Central memory CD8-positive, alpha-beta T cell (primary cell): Measurements from ENCODE around the gene COL2A1.

Experiments used
- ATAC-seq: fragments of 150-1000 bp; cut with Tn5 transposase; replicated peaks from 2 replicates; pipeline ENCODE4 v1.10.0; 2022; ENCODE audit warnings: mild to moderate bottlenecking, moderate FRiP score, moderate number of reproducible peaks; ENCODE audit not compliant: poor library complexity, severe bottlenecking; ENCODE audit errors: extremely low read depth
- DNase-seq, 2 donors: peaks; one replicate each; pipeline ENCODE4 v3.0.0; 2021; ENCODE audit warnings: low spot score in 2 of 2
- H3K27ac Mint-ChIP-seq: one replicate; pipeline ENCODE4 v1.8.0; 2022; ENCODE audit warnings: low read depth, mild to moderate bottlenecking, moderate library complexity, mixed read lengths
- H3K27me3 Mint-ChIP-seq: one replicate; pipeline ENCODE4 v1.8.0; 2022; ENCODE audit warnings: mixed read lengths
- H3K36me3 Mint-ChIP-seq: one replicate; pipeline ENCODE4 v1.8.0; 2022; ENCODE audit warnings: mild to moderate bottlenecking, moderate library complexity, mixed read lengths; ENCODE audit not compliant: insufficient read depth
- H3K4me1 Mint-ChIP-seq: one replicate; pipeline ENCODE4 v1.8.0; 2022; ENCODE audit warnings: mixed read lengths
- H3K4me3 Mint-ChIP-seq: one replicate; pipeline ENCODE4 v1.8.0; 2022; ENCODE audit warnings: mild to moderate bottlenecking, moderate library complexity, mixed read lengths
- H3K9me3 Mint-ChIP-seq: one replicate; pipeline ENCODE4 v1.8.0; 2022; ENCODE audit warnings: mixed read lengths

Gene COL2A1

DNA sequence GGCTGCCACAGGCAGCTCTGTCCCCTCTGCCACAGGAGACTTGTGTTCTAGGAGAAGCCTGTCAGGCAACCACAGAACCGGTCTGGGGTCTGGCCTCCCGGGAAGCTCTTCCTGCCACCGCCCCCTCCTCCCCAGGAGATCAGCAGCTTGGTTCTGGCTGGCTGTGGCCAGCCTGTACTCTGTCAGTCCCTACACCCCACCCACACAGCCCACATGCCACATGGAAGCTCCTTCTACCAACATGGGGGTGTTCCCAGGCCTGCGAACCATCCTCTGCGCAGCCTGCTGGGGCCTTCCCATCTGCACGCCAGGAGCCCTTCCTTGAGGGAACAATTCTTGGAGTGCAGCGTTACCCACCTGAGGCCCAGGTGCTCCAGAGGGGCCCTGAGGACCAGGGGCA is 24.1 kb downstream of the COL2A1 start:
- no peak for ATAC-seq
- Mint-ChIP-seq H3K4me3 (no peak overlapping the region), H3K9me3 (no peaks in the 10 kb centered on the region), H3K4me1 (no peaks in the 10 kb centered on the region), H3K36me3 (no peaks in the 10 kb centered on the region), H3K27me3 (peaks cover 10% of the 10 kb centered on the region), H3K27ac (no peak overlapping the region)
- no peak for DNase-seq

DNA sequence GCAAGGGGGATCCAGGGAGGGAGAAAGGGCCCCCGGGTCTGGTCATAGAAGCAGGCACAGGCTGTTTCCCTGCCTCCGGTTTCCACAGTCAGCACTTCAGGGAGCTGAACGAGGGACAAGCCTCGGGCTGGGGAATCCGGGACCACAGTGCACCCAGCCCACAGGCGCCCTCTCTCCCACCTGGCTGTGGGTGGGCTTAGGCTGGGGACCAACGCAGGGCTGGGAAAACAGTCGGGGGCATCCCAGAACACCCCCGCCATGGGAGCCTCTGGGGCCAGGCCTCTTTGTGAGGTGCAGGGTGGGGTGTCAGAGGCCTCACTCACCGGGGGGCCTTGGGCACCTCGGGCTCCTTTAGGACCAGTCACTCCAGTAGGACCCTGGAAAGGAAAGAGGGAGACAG is 24.6 kb downstream of the COL2A1 start:
- ATAC-seq (no peak), DNase-seq (no peak)
- H3K36me3 Mint-ChIP-seq, result no peaks in the 10 kb centered on the region
- no peak overlapping the region for H3K4me3 Mint-ChIP-seq
- H3K4me1 Mint-ChIP-seq, result no peaks in the 10 kb centered on the region
- peaks cover 10% of the 10 kb centered on the region for H3K27me3 Mint-ChIP-seq
- no peak overlapping the region for H3K27ac Mint-ChIP-seq
- H3K9me3 Mint-ChIP-seq, result no peaks in the 10 kb centered on the region

DNA sequence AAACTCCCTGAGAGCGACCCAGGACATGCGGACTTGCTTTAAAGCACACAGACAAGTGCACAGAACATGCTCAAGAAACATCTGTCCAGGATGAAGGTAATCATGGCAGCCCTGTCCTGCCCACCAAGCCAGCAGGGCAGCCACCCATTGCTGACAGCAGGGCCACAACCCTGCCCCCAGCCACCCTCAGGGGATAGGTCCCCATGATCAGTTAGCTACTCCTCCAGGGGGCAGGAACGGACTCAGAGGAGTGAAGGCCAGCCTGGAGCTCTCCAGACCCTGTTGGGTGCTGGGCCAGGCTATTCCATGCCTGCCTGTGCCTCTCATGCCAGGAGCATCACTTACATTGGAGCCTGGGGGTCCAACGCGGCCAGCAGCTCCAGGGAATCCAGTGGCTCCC is 25.1 kb downstream of the COL2A1 start:
- Mint-ChIP-seq H3K27ac (no peak overlapping the region), H3K36me3 (no peaks in the 10 kb centered on the region), H3K27me3 (peaks cover 10% of the 10 kb centered on the region), H3K4me1 (no peaks in the 10 kb centered on the region), H3K4me3 (no peak overlapping the region), H3K9me3 (no peaks in the 10 kb centered on the region)
- DNase-seq (no peak), ATAC-seq (no peak)

DNA sequence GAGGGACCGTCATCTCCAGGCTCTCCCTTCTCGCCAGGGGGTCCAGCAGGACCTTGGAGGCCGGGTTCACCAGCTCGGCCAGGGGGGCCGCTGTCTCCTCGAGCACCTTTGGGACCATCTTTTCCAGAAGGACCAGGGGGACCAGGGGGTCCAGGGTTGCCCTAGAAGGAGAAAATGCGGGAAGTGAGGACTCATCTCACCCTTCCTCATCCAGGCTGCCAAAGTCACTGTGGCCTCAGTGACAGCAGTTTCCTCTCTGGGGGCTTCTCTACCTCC is 25.7 kb downstream of the COL2A1 start:
- H3K9me3 Mint-ChIP-seq, result no peaks in the 10 kb centered on the region
- H3K27me3 Mint-ChIP-seq, result peaks cover 10% of the 10 kb centered on the region
- DNase-seq (no peak), ATAC-seq (no peak)
- no peaks in the 10 kb centered on the region for H3K36me3 Mint-ChIP-seq
- H3K4me1 Mint-ChIP-seq, result no peaks in the 10 kb centered on the region
- no peak overlapping the region for H3K4me3 Mint-ChIP-seq
- H3K27ac Mint-ChIP-seq, result no peak overlapping the region

DNA sequence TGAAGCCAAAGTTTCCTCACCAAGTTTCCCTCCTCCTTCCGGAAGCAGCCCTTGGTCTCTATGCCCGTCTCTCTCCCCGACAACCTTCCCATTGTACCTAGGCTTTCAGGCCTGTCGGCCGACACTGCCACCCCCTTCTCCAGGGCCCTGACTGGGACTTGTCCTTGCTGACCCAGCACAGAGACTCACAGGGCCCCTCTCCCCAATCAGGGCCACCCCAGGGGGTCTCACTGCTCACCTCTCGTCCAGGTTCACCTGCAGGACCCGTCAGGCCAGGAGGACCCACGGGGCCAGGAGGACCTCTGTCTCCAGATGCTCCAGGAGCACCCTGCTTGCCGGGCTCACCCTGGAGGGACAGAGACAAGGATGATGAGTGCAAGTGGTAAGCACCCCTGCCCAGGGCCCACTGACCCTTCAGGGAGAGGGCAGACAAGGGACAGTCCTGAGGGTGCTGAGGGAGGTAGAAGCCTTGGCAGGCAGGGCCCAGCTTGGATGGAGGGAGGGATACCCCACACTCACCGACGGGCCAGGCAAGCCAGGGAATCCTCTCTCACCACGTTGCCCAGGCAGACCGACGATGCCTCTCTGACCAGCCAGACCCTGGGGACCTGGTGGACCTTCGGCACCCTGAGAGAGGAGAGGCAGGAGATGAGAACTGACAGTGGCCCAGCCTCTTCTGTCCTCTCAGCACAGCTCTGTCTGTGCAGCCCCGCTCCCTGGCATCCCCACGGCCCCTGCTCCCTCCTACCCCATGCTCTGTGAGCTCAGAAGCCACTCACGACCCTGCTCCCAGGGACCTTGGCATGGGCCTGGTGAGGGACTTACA is 26.3 kb downstream of the COL2A1 start:
- Mint-ChIP-seq H3K9me3 (no peaks in the 10 kb centered on the region), H3K36me3 (no peaks in the 10 kb centered on the region), H3K27me3 (peaks cover 10% of the 10 kb centered on the region), H3K27ac (no peak overlapping the region), H3K4me1 (no peaks in the 10 kb centered on the region), H3K4me3 (no peak overlapping the region)
- no peak for DNase-seq
- no peak for ATAC-seq

DNA sequence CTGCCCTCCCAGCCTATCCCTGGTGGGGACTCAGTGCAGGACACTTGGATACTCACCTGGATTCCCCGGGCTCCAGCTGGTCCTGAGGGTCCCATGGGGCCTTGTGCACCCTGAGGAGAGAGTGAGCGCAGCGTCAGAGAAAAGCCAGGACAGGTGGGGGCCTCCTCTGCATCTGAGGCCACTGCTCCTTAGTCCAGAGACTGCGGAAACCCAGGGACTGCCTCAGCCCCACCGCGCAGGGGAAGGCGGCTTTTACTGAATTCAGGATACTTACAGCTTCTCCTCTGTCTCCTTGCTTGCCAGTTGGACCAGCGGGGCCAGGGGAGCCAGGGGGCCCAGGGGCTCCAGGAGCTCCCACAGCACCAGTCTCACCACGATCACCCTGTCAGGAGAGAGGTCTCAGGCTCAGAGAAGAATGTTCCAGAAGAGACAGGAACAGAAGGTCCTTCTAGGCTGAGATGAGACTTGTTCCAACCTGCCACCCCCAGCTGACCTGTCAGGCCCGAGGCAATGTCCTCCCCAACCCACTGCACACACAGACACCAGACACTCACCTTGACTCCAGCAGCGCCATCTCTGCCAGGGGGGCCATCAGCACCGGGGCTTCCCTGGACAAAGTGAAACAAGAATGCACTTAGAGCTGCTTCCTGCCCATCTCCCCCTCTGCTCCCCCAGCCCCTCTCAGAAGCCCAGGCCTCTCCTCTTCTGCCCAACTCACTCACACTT is 27.1 kb downstream of the COL2A1 start:
- Mint-ChIP-seq H3K4me1 (no peaks in the 10 kb centered on the region), H3K4me3 (no peak overlapping the region), H3K36me3 (no peaks in the 10 kb centered on the region), H3K27ac (no peak overlapping the region), H3K27me3 (peaks cover 10% of the 10 kb centered on the region), H3K9me3 (no peaks in the 10 kb centered on the region)
- no peak for DNase-seq
- no peak for ATAC-seq

DNA sequence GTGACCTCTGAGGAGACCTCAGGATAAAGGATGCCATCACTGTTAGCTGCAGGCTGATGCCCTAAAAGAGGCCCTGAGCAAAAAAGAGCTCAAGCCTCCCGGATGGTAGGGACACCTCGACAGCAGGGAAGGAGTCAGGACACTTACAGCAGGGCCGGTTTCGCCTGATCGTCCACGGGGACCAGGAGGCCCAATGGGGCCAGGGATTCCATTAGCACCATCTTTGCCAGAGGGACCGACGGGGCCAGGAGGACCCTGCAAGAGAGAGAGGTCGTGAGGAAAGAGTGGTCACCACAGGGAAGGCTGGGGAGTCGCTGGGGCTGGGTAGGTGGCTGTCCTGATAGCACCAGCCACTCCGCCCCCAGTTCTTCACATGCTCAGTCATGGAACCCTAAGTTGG is 28.5 kb downstream of the COL2A1 start:
- ATAC-seq (no peak), DNase-seq (no peak)
- no peaks in the 10 kb centered on the region for H3K9me3 Mint-ChIP-seq
- peaks cover 10% of the 10 kb centered on the region for H3K27me3 Mint-ChIP-seq
- no peak overlapping the region for H3K4me3 Mint-ChIP-seq
- no peaks in the 10 kb centered on the region for H3K4me1 Mint-ChIP-seq
- no peaks in the 10 kb centered on the region for H3K36me3 Mint-ChIP-seq
- H3K27ac Mint-ChIP-seq, result no peak overlapping the region

DNA sequence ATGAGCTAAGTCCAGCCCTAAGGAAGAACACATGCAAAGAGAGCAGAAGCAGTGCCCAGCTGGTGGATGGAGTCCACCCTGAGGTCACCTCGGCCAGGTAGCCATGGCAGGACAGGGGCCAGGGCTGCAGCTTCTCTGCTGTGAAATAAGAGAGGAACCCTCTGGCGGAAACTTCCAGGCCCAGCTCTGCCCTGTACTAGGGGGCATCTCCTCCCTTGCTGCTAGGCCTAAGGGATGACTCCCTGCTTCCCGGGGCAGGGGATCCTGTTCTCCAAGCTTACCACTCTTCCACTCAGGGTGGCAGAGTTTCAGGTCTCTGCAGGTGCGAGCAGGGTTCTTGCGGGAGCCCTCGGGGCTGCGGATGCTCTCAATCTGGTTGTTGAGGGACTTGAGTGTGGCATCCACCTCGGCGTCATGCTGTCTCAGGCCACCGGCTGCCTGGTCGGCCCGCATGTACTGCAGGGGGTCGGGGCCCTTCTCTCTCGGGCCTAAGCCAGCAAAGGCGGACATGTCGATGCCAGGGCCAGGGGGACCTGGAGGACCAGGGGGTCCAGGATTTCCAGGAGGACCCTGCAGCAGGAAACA is 29.1 kb downstream of the COL2A1 start:
- H3K27ac Mint-ChIP-seq, result peak overlapping the region; percentile 25
- no peaks in the 10 kb centered on the region for H3K9me3 Mint-ChIP-seq

DNA sequence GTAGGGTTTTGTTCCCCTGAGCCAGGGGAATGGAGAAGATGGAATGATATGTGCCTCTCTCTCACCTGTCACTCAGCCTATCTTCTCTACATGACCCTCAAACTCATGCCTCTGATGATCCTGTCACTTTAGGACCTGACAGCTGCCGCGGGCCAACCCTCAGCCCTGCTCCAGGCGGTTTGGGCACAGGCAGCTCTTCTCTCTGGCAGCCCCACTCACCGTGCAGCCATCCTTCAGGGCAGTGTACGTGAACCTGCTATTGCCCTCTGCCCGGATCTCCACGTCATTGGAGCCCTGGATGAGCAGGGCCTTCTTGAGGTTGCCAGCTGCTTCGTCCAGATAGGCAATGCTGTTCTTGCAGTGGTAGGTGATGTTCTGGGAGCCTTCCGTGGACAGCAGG is 30.4 kb downstream of the COL2A1 start:
- no peak overlapping the region for H3K4me3 Mint-ChIP-seq
- no peak overlapping the region for H3K27ac Mint-ChIP-seq
- no peaks in the 10 kb centered on the region for H3K4me1 Mint-ChIP-seq
- peaks cover 2% of the 10 kb centered on the region for H3K36me3 Mint-ChIP-seq
- peaks cover 4% of the 10 kb centered on the region for H3K27me3 Mint-ChIP-seq
- DNase-seq, result no peak
- no peak for ATAC-seq
- H3K9me3 Mint-ChIP-seq, result no peaks in the 10 kb centered on the region

More for the DNA sequence above, 29.1 kb downstream of the COL2A1 start:
- Mint-ChIP-seq H3K4me1 (no peaks in the 10 kb centered on the region), H3K27me3 (peaks cover 10% of the 10 kb centered on the region), H3K4me3 (no peak overlapping the region), H3K36me3 (no peaks in the 10 kb centered on the region)
- DNase-seq, result no peak
- ATAC-seq, result no peak

DNA sequence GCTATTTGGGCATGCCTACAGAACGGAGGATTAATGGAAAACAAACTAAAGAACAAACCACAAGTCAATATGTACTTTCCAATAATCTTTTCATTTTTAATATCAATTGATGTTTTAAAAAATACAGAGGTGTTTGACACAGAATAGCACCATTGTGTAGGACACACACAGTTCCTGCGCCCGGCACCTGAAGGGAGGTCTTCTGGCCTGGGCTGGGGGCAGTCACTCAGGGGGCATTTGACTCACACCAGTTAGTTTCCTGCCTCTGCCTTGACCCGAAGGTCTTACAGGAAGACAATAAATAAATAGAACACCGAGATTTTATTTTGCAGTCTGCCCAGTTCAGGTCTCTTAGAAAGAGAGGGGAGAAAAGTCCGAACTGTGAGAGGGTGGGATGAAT is 31.4 kb downstream of the COL2A1 start:
- Mint-ChIP-seq H3K27ac (no peak overlapping the region), H3K36me3 (peaks cover 3% of the 10 kb centered on the region), H3K4me3 (no peak overlapping the region), H3K27me3 (no peaks in the 10 kb centered on the region), H3K9me3 (no peaks in the 10 kb centered on the region), H3K4me1 (no peaks in the 10 kb centered on the region)
- no peak for ATAC-seq
- DNase-seq, result no peak

DNA sequence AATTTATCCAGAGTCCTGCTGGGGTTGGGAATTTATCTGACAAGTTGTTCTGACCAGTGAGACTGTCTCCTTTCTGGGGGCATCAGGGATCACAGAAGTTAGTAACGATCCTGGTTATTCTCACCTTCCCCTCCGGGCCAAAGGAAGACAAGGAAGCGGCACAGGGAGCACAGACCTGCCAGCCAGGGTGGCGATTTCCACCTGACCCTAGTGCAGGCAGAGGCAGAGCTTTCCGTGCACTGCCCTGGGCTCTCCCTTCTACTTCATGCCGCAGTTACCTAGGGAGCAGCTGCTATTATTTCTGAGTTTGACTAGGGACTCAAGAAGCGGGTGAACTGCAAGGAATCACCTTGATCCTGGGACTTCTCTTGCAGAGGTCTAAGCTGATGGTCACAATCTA is 33.4 kb downstream of the COL2A1 start:
- Mint-ChIP-seq H3K27ac (no peak overlapping the region), H3K4me3 (no peak overlapping the region), H3K27me3 (no peaks in the 10 kb centered on the region), H3K36me3 (peaks cover 3% of the 10 kb centered on the region), H3K9me3 (no peaks in the 10 kb centered on the region), H3K4me1 (peaks cover 11% of the 10 kb centered on the region)
- no peak for ATAC-seq
- DNase-seq, result no peak

DNA sequence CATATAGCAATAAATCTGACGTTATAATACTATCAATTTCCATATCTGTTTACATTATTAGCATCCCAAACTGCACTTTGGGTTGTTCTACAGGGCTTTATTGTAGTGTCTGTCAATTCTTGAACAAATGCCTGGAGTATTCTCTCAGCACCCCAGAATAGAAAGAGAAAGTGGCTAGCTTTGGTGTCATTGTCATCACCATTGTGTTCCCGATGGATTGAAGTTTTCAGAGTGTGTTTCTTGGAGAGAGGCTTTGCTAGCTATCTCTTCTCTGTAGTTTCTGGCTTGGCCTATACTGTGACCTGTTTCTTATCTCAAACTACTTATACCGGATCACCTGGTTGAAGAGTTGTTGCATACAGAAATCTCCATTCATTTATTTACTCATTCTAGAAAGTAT is 34.4 kb downstream of the COL2A1 start:
- H3K4me1 Mint-ChIP-seq, result peaks cover 20% of the 10 kb centered on the region
- no peak overlapping the region for H3K4me3 Mint-ChIP-seq
- peaks cover 3% of the 10 kb centered on the region for H3K36me3 Mint-ChIP-seq
- DNase-seq (no peak), ATAC-seq (no peak)
- H3K9me3 Mint-ChIP-seq, result no peaks in the 10 kb centered on the region
- H3K27ac Mint-ChIP-seq, result no peak overlapping the region
- no peaks in the 10 kb centered on the region for H3K27me3 Mint-ChIP-seq
